GM23338 (cell line): ENCODE data around the gene DIP2B.

Experiments used
- CTCF ChIP-seq, 2 experiments: fragments of 200-600 bp in 1 of 2; sonication (generic) in 1 of 2; conservative IDR thresholded peaks; 2 replicates each; pipeline versions ENCODE4 v1.5.1 to v1.6.1; 2016 to 2017; ENCODE audit warnings: antibody characterized with exemption in 2 of 2, low read depth in 2 of 2, mild to moderate bottlenecking in 2 of 2, moderate library complexity in 1 of 2
- EZH2 ChIP-seq: fragments of 200-600 bp; sonication (generic); IDR thresholded peaks from one replicate; pipeline ENCODE4 v1.8.0; 2017; ENCODE audit warnings: antibody characterized with exemption, mild to moderate bottlenecking, low read depth; ENCODE audit not compliant: unreplicated experiment
- EZH2phosphoT487 ChIP-seq: fragments of 200-600 bp; sonication (generic); IDR thresholded peaks from one replicate; pipeline ENCODE4 v1.8.1; 2018; ENCODE audit warnings: antibody characterized with exemption; ENCODE audit not compliant: unreplicated experiment
- POLR2AphosphoS5 ChIP-seq: IDR thresholded peaks from 2 replicates; pipeline ENCODE4 v1.6.1; 2016; ENCODE audit warnings: antibody characterized with exemption, low read depth
- REST ChIP-seq: IDR thresholded peaks from one replicate; pipeline ENCODE4 v1.6.1; 2018; ENCODE audit warnings: antibody characterized with exemption; ENCODE audit not compliant: unreplicated experiment

- TF ChIP-seq CTCF (conservative IDR thresholded peaks at IDR 0.05; ENCODE audit: low read depth in 2 of 2) (no peak), REST (no peak), POLR2AphosphoS5 (no peak), EZH2 (no peak), EZH2phosphoT487 (no peak)
Measured at GRCh38 chr12:50788561-50788960, 283.8 kb downstream of the DIP2B start.
